ENCODE results near the gene CENPC. TPM values are rescaled to one million over a fixed set of nuclear protein-coding genes. Genes with fewer than 3 reads are reported as not detected.

The CENPC gene, protein sequence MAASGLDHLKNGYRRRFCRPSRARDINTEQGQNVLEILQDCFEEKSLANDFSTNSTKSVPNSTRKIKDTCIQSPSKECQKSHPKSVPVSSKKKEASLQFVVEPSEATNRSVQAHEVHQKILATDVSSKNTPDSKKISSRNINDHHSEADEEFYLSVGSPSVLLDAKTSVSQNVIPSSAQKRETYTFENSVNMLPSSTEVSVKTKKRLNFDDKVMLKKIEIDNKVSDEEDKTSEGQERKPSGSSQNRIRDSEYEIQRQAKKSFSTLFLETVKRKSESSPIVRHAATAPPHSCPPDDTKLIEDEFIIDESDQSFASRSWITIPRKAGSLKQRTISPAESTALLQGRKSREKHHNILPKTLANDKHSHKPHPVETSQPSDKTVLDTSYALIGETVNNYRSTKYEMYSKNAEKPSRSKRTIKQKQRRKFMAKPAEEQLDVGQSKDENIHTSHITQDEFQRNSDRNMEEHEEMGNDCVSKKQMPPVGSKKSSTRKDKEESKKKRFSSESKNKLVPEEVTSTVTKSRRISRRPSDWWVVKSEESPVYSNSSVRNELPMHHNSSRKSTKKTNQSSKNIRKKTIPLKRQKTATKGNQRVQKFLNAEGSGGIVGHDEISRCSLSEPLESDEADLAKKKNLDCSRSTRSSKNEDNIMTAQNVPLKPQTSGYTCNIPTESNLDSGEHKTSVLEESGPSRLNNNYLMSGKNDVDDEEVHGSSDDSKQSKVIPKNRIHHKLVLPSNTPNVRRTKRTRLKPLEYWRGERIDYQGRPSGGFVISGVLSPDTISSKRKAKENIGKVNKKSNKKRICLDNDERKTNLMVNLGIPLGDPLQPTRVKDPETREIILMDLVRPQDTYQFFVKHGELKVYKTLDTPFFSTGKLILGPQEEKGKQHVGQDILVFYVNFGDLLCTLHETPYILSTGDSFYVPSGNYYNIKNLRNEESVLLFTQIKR
- total RNA-seq: 7.9 and 10.7 TPM in 2 replicates

GRCh38 chr4:67545199-67546003, at the start of gene CENPC:
TSS of gene CENPC (minus strand) at chr4:67545503. CDS start at chr4:67545355, 148 bp downstream.

DNA sequence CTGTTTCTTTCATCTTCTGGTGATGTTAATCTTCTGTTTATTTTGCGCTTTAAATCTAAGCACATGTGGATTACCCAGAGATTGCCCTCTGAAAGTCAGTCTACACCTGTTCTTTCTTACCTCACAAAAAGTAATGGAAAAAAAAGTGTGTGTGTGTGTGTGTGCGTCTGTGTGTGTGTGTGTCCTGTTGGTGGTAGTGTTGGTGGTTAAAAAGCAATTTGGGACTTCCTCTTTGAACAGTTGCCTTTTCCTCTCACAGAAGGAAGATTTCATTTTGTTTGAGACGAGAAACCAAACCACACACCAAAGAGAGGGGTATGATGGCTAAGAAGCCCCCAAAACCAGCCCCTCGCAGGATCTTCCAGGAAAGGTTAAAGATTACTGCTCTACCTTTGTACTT, 13.2 kb upstream of the CENPC start, which contains the start of gene STAP1:
Gene STAP1, plus strand, starts transcription at position 235 of the 400 bp plus-strand sequence. Its CDS starts 83 bp downstream, at position 318.

Other genes starting within 250 kb of the CENPC start
- not detected in 2 replicates for gene STAP1, start 13.2 kb upstream of the CENPC start, total RNA-seq
- gene UBA6, start 155.7 kb upstream of the CENPC start, total RNA-seq: 173 and 243 TPM in 2 replicates
- gene GNRHR, start 208.9 kb upstream of the CENPC start, total RNA-seq: not detected in 2 replicates